ENCODE results near the gene RIPK4.

DNA sequence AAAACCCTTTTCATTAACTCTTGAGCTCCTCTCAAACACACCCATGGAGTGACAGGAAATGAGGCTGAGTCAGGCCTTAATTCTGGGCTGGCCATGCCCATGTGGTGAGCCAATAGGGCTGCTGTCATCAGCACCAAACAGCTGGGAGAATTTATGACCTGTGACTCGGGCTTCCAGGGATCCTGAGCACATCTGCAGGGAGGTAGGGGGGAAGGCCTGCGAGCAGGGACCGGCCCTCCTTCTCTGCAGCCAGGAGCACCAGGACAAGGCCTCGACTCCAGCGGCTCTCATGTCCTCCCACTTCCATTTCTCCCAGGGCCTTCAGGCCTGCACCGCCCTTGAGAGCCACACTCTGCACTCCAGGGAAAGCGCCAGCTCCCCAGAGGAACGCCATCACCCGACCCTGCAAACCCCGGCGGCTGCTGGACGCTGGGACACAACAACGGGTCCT lies 14.6 kb downstream of the RIPK4 start:
- TF ChIP-seq, protein P1, sequence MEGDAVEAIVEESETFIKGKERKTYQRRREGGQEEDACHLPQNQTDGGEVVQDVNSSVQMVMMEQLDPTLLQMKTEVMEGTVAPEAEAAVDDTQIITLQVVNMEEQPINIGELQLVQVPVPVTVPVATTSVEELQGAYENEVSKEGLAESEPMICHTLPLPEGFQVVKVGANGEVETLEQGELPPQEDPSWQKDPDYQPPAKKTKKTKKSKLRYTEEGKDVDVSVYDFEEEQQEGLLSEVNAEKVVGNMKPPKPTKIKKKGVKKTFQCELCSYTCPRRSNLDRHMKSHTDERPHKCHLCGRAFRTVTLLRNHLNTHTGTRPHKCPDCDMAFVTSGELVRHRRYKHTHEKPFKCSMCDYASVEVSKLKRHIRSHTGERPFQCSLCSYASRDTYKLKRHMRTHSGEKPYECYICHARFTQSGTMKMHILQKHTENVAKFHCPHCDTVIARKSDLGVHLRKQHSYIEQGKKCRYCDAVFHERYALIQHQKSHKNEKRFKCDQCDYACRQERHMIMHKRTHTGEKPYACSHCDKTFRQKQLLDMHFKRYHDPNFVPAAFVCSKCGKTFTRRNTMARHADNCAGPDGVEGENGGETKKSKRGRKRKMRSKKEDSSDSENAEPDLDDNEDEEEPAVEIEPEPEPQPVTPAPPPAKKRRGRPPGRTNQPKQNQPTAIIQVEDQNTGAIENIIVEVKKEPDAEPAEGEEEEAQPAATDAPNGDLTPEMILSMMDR (IDR thresholded peaks at IDR 0.05) = no peak
- TF ChIP-seq ZFX (IDR thresholded peaks at IDR 0.05; ENCODE audit: borderline replicate concordance) = no peak

Data from 22Rv1 (cell line).